Fibroblast of gingiva (primary cell): ENCODE measurements around the gene HEATR9.
A peak's percentile ranks its signal among the peaks of the same experiment; 100 is the strongest.

Experiments
- DNase-seq: peaks from one replicate; pipeline ENCODE4 v3.0.0-alpha.2; 2011; ENCODE audit warnings: low read depth

Gene HEATR9

GRCh38 chr17:35808962-35809854, 59.5 kb downstream of the HEATR9 start, which contains the start of gene TAF15:
Gene TAF15 (plus strand): TSS chr17:35809484. CDS start chr17:35809570, 86 bp downstream.
- DNase-seq, result peak; percentile 99

GRCh38 chr17:35808240-35808961, 60.3 kb downstream of the HEATR9 start:
- no peak for DNase-seq

- DNase-seq, result peak; percentile 53
Observed at GRCh38 chr17:35807371-35808144, 61.1 kb downstream of the HEATR9 start.
